Brain pericyte (primary cell): Measurements from ENCODE around the gene DMBX1.

Experiments
- DNase-seq: peaks from one replicate; pipeline ENCODE4 v3.0.0-alpha.2; 2012; ENCODE audit warnings: low read depth, low spot score

DMBX1 gene

DNA sequence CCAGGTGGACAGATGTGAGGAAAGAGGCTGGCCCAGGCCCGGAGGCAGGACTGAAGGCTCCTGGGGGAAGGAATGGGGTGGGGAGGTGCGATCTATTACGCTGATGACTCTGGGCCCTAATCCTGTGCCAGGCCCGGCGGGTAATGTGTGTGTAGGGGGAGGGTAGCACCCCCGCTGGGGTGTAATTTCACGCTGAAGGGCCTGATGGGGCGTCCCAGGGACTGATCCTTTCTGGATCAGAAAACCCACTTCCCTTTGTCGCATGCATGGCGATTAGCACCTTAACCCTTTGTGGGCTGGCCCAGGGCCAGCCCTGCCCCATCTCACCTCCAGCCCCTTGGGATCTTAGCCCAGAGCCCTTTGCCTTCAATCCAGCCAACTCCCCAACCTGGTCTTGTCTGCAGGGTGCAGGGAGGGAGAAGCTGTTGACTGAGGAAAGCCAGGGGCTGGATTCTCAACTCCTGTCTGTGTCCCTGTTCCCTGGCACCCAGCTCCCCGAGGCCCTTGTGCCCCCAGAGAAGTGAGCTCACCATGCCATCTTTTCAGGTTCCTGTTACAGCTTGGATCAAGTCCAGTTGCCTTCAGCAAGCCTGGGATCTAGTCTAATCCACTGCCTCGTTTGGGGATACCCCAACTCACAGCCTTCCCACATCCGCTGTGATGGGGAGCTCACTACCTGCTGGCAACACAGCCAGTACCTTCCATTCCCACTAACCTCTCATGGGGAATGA, 35.8 kb downstream of the DMBX1 start:
- DNase-seq = no peak

DNA sequence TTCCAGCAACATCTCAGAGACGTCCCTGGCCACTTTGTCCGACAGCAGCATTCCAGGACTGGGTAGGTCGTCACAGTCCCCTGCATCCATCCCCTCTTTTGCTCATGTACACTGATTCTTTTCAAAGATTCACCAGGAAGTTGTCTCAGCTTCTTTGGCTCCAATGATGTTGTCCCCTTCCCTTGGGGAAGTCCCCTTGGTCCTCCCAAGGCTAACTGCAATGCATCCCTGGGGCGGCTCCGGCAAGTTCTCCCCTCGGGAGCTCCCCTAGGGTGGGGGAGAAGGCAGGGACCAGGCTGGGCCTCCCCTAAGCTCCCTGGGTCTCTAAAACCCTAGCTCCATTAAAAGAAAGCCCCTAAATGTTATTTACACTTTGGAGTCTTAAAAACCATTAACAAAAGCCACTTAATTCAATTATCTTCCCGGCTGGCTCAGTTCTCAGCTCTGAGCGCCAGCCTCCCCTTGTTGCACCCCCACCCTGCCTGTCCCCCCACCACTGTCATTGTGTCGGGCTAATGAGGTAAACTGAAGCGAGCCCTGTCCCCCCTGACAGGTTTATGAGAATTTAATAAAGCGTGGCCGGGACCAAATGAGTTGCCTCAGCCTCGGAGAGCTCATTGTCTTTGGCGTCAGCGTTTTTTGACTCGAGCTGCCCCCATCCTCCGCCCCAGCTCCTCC, 36.5 kb downstream of the DMBX1 start:
- no peak for DNase-seq

DNA sequence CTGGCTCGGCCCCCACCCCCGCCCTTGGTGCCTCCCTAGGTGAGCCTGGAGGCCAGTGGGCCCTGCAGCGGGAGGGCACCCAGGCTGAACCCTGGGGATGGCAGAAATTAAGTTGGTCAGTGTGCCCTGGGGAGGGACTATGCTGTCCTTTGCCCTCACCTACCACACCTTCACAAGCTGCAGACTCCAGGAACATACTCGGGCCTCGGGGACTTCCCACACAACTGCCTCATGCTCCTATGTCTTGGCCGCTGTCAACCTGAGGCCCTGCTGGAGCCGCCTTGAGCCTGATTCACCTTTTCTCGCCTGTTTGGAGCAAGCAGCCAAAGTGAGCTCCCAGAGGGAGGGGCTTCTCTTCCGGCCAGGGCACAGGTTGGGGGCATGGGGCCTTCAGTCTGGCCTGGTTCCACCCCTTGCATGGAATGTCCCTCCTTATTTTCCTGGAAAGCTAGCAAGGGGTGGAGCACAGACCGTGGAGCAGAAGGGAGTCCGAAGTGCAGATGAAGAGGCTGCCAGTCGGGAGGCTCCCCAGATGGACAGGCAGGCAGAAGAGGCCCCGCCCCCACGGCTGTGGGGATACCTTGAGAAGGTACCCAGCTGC, 37.2 kb downstream of the DMBX1 start:
- DNase-seq = no peak

GRCh38 chr1:46527474-46528296, 38.0 kb downstream of the DMBX1 start:
- DNase-seq = no peak

DNA sequence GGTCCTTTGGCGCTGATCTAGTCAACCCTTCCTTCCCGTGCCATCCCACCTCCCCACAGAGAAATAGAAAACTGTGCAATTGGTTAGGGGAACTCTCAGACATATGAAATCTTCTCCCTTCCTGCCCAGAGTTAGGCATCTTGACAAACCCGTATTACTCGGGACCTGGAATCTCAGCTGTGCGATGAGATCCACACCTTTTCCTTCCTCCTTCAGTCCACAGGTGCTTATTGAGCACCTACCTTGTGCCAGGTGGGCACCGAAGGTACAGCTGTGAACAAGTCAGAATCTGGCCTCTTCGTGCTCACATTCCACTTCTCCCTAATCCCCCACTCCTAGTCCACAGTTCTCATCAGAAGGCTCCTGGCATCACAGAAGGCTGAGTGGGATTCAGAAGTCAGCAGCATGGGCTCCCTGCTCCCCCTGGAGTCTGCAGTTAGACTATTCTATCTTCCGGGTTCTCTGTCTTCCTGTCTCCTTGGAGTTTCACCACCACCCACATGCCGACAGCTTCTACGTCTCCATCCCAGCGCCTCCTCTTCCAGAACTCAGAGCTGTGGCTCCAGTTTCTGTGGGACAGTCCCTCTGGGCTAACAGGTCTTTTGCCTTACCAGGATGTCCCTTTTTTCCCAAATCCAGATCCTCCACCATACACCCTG, 38.8 kb downstream of the DMBX1 start:
- DNase-seq = no peak

DNA sequence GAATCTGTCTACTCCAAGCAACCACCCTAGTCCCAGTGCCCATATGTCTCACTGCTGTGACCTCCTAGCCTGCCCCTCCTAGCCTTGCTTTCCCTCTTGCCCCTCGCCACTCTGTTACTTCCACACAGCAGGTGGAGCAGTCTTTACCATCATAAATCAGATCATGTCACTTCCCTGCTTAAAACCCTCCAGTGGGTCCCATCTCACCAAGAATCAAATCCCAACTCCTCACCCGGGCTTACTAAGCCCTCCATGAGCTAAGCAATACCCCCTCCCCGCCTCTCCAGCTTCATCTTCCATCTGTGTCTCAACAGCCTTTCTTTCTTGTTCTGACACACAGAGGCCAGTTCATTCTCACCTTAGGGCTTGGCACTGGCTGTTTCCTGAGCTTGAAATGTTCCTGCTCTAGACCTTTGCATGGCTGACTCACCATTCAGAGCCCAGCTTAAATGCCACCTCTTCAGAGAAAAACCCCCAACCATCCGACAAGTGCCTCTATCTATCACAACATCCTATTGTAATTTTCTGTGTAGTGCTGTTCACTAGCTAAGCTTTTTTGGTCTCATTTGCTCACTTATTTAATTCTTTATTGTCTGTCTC, 39.5 kb downstream of the DMBX1 start:
- no peak for DNase-seq

DNA sequence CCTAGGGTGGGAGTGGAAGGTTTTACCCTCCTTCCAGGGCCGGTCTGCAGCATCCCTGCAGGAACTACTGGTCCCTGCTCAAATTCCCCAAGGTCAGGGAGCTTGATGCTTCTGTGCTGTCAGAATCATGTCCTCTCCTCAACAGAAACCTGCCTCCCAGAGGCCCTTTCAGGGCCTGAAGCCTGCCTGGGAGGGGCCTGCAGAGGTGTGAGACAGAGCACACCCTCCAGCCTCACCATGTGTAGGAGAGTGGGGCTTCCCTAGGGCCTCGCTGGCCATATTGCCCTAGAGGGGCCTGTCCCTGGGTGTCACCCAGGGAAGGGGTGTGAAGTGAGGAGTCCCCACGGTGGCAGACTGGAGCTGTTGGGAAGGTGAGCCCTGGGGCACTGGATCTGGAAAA, 40.7 kb downstream of the DMBX1 start:
- DNase-seq = no peak

DNA sequence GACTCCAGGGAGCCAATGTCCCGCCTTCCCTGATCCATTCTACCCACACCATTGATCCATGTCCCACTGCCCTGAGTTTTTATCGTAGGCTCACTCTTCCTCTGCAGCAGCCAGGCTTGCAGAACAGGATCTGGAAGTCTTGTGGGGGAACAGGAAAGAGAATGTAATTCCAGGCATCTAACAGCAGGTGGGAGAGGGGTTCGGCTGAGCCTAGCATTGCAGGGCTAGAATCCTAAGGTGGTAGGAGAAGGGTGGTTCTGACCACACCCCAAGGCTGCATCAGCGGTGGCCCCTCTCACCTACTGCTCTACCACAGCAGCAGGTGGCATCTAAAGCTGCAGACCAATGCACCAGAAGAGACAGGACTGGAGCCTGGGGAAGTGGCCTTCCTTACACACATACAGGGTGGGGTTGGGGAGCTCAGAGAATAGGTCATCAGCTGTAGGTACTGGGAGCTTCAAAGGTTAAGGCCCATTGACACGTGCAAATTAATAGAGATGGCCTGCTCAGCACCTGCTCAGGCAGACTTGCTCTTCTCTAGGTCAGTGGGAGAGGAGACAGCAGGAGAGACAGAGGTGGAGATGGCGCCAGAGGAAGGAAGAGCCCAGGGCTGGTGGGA, 41.3 kb downstream of the DMBX1 start:
- DNase-seq = no peak

- DNase-seq = no peak
Observed at GRCh38 chr1:46532095-46532494, 42.5 kb downstream of the DMBX1 start.

GRCh38 chr1:46532498-46533178, 43.0 kb downstream of the DMBX1 start:
- DNase-seq = no peak

DNA sequence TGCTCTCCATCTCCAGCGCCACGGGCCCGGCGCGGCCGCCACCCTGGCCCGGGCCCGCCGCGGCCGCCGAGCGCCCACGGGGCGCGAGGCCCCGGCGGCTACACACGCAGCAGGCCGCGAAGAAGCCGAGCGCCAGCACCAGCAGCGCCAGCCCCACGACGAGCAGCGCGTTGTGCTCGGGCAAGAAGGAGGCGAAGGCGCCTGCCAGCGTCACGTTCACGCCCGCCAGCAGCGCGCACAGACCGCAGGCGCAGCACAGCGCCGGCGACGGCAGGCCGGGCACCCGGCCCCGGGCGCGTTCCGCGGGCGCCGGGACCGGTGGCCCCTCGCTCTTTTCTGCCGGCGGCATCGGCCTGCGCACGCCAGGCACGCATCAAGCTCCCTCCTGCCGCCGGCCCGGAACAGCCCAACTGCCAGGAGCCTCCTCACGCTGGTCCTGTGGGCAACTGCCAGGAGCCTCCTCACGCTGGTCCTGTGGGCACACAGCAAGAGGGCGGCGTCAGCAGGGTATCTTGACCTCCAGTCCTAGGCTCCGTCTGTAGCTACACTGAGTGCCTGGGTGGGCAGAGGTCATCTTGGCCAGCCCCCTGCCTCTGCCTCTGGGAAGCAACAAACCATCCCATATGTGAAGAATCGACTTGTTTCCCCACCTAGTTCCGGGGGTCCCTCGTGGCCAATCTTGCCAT, 43.7 kb downstream of the DMBX1 start:
- DNase-seq = no peak

- DNase-seq = no peak
Observed at GRCh38 chr1:46535063-46535462, 45.4 kb downstream of the DMBX1 start.

DNA sequence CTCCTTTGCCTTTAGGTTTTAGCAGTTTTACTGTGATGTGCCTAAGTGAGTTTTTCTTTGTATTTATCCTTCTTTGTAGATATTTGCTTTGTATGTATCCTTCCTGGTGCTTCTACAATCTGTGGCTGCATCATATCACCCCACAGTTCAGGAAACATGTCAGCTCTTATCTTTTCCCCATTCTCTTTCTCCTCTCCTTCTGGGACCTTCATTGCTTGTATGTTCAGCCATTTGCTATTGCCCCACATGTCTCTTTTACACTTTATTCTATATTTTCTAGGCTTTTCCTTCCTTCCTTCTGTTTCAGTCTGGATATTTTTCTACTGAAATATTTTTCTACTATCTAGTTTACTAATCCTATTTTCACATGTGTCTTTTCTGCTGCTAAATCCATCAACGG, 46.9 kb downstream of the DMBX1 start:
- no peak for DNase-seq

DNA sequence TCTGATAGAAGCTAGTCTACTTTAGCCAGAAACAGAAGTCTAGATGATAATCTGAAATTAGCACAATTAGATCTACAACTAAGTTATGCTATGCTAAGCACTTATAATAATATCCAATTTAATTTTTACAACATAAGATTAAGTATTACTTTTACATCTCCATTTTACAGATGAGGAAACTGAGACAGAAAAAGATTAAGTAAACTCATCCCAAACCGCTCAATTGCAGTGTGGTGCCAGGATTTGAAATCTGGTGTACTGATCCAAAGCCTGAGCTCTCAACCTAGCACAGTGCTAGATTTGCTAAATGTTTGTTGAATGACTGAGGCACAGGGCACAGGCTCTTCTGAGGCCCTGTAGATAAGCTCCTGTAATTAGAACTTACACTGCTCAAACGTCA, 48.0 kb downstream of the DMBX1 start:
- no peak for DNase-seq

DNA sequence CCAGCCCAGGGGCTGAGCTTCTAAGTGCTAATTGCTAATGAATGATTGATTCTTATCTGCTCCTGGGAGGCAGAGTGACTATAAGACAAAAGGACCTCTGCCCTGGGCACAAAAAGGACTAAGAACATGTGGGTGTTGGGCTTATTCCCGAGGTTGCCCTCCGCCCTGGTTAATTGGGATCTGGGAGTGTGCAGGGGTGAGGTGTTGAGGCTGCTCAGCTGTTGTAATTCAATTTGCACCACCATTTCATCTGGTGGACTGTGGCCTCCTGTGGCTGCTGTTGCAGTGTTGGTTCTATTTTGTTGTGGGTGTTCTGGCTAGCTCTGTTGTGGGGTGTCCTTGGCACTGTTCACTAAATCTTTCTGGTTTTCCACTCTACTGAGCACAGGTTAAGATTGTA, 48.5 kb downstream of the DMBX1 start:
- DNase-seq = no peak
